Lower leg skin (tissue), 4 donors: ENCODE data around the gene NR2F1-AS1. TPM values are rescaled to one million over a fixed set of nuclear protein-coding genes. Genes with fewer than 3 reads are reported as not detected.

Experiments used
- DNase-seq, 2 donors: peaks; one replicate each; pipeline ENCODE4 v3.0.0-alpha.2; 2019; ENCODE audit warnings: low spot score in 2 of 2
- H3K4me3 ChIP-seq: fragments of 200-600 bp; sonication (generic); 2 replicates; pipeline ENCODE4 v1.5.1; 2017; ENCODE audit warnings: mild to moderate bottlenecking, low read depth; ENCODE audit not compliant: poor library complexity, severe bottlenecking
- CTCF ChIP-seq, 3 donors: fragments of 450-650 bp; IDR thresholded peaks; one replicate each; pipeline ENCODE4 v1.5.1; 2016; ENCODE audit warnings: antibody characterized with exemption in 3 of 3, mild to moderate bottlenecking in 3 of 3, moderate library complexity in 2 of 3
- POLR2A ChIP-seq, 2 donors: fragments of 450-650 bp; IDR thresholded peaks; one replicate each; pipeline ENCODE4 v1.6.1; 2016 to 2017; ENCODE audit warnings: antibody characterized with exemption in 2 of 2, mild to moderate bottlenecking in 1 of 2, moderate library complexity in 1 of 2
- WGBS, 2 donors: methylation state at CpG; one replicate each; pipeline ENCODE4 v1.1.5; 2018; 5-methylcytosine and 5-hydroxymethylcytosine counted together
- intact Hi-C: fragments of 100-400 bp; cut with DNase I; formaldehyde crosslinking; loops from one replicate; pipeline ENCODE4 v1.15.0; 2023; ENCODE audit warnings: low total_unique reads
- total RNA-seq, 4 donors: library from RNA; depleted of rRNA; stranded (reverse); fragments of >200 nt; gene quantifications; one replicate each; pipeline ENCODE4 v1.1.0, GENCODE V29; 2016

The NR2F1-AS1 gene
- total RNA-seq, 4 donors from 2014 or later, result 0.30 to 1.7 (median 1.0) TPM; not detected in 1

- intact Hi-C loops, result no loop called here
- no peak for DNase-seq
- no peak for TF ChIP-seq CTCF (IDR thresholded peaks at IDR 0.05)
- no peak for TF ChIP-seq POLR2A (IDR thresholded peaks at IDR 0.05)
- H3K4me3 ChIP-seq, result no peak overlapping the region
- 50 to 64% methylated on average over 2 of the region's 2 CpGs for WGBS, 2 donors
These were observed 150.3 kb downstream of the NR2F1-AS1 start for GRCh38 chr5:93430673-93431199.

- 59 to 72% methylated on average over 8 of the region's 8 CpGs for WGBS, 2 donors
- no peak overlapping the region for H3K4me3 ChIP-seq
- no peak for TF ChIP-seq CTCF (IDR thresholded peaks at IDR 0.05)
- TF ChIP-seq POLR2A (IDR thresholded peaks at IDR 0.05), result no peak
- DNase-seq, result no peak
- intact Hi-C loops, result no loop called here
These were observed 150.9 kb downstream of the NR2F1-AS1 start for GRCh38 chr5:93430118-93430517.

GRCh38 chr5:93428868-93429267 is 152.2 kb downstream of the NR2F1-AS1 start:
- H3K4me3 ChIP-seq, result no peak overlapping the region
- no peak for DNase-seq
- 83 to 91% methylated on average over 1 of the region's 1 CpG for WGBS, 2 donors
- no peak for TF ChIP-seq POLR2A (IDR thresholded peaks at IDR 0.05)
- no peak for TF ChIP-seq CTCF (IDR thresholded peaks at IDR 0.05)
- intact Hi-C loops, result no loop called here

GRCh38 chr5:93427316-93427715 is 153.7 kb downstream of the NR2F1-AS1 start:
- no peak for TF ChIP-seq POLR2A (IDR thresholded peaks at IDR 0.05)
- TF ChIP-seq CTCF (IDR thresholded peaks at IDR 0.05), result no peak
- no peak for DNase-seq
- intact Hi-C loops, result no loop called here
- 70 to 79% methylated on average over 1 of the region's 1 CpG for WGBS, 2 donors
- H3K4me3 ChIP-seq, result no peak overlapping the region

- intact Hi-C loops, result no loop called here
- TF ChIP-seq CTCF (IDR thresholded peaks at IDR 0.05) (no peak), POLR2A (IDR thresholded peaks at IDR 0.05) (no peak)
- no peak overlapping the region for H3K4me3 ChIP-seq
- 56 to 66% methylated on average over 6 of the region's 6 CpGs for WGBS, 2 donors
- DNase-seq, result no peak
These were observed 155.9 kb downstream of the NR2F1-AS1 start for GRCh38 chr5:93425096-93425495.

- 48 to 51% methylated on average over 3 of the region's 3 CpGs for WGBS, 2 donors
- TF ChIP-seq CTCF (IDR thresholded peaks at IDR 0.05) (no peak), POLR2A (IDR thresholded peaks at IDR 0.05) (no peak)
- intact Hi-C loops, result no loop called here
These were observed 157.7 kb downstream of the NR2F1-AS1 start for GRCh38 chr5:93423300-93423699.

More at GRCh38 chr5:93423300-93423699, 157.7 kb downstream of the NR2F1-AS1 start:
- no peak for DNase-seq
- no peak overlapping the region for H3K4me3 ChIP-seq
